Measurements from ENCODE around the gene MAP3K4. TPM values are rescaled to one million over a fixed set of nuclear protein-coding genes. Genes with fewer than 3 reads are reported as not detected.

Gene MAP3K4
- total RNA-seq, 3 donors from 2014 or later, result 24.6 to 49.2 (median 45.2) TPM

- Histone ChIP-seq H3K27me3 (no peaks in the 10 kb centered on the region), H3K4me1 (no peaks in the 10 kb centered on the region), H3K27ac (no peak overlapping the region), H3K4me3 (no peak overlapping the region), H3K36me3 (no peaks in the 10 kb centered on the region), H3K9me3 (no peaks in the 10 kb centered on the region)
- DNase-seq (ENCODE audit: low spot score in 2 of 2), result no peak
- no peak for TF ChIP-seq POLR2AphosphoS5 (IDR thresholded peaks at IDR 0.05)
- TF ChIP-seq, protein P1, sequence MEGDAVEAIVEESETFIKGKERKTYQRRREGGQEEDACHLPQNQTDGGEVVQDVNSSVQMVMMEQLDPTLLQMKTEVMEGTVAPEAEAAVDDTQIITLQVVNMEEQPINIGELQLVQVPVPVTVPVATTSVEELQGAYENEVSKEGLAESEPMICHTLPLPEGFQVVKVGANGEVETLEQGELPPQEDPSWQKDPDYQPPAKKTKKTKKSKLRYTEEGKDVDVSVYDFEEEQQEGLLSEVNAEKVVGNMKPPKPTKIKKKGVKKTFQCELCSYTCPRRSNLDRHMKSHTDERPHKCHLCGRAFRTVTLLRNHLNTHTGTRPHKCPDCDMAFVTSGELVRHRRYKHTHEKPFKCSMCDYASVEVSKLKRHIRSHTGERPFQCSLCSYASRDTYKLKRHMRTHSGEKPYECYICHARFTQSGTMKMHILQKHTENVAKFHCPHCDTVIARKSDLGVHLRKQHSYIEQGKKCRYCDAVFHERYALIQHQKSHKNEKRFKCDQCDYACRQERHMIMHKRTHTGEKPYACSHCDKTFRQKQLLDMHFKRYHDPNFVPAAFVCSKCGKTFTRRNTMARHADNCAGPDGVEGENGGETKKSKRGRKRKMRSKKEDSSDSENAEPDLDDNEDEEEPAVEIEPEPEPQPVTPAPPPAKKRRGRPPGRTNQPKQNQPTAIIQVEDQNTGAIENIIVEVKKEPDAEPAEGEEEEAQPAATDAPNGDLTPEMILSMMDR (IDR thresholded peaks at IDR 0.05), result no peak
- TF ChIP-seq POLR2A (IDR thresholded peaks at IDR 0.05), result no peak
- intact Hi-C loops (cut with DNase I; ENCODE audit: low total_unique reads), result no loop called here
Measured at GRCh38 chr6:161137320-161137719, 145.8 kb downstream of the MAP3K4 start.

DNA sequence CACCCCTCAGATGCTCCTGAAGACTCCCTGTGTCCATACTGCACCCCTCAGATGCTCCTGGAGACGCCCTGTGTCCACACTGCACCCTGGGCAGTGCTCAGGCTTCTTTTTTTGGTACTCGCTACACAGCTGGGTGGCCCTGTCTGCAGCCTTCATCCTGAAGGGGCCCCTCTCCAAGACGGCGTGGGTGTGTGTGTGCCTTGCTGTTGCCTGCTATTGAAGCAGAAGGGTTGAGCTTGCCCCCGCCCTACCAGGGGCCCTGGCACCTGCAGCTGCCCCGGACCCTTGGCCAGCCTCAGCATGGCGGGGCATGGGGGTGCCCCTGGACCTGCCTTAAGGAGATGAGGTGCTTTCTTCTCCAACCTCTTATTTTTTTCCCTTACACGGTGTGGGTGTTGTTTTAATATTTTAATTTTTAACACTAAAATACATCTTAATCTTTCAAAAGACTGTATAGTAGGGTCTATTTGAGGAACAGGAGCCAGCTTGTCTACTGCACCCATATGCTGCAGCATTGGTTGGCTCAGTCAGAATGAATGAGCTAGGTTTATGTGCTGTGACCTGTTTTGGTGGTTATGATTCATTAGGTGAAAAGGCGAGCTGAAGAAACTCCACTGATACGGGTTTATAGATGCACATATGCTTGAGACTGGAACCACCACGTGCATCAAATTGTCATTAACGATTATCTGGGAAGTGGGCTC, 146.4 kb downstream of the MAP3K4 start:
- no peaks in the 10 kb centered on the region for H3K4me1 ChIP-seq
- intact Hi-C loops (cut with DNase I; ENCODE audit: low total_unique reads), result no loop called here

DNA sequence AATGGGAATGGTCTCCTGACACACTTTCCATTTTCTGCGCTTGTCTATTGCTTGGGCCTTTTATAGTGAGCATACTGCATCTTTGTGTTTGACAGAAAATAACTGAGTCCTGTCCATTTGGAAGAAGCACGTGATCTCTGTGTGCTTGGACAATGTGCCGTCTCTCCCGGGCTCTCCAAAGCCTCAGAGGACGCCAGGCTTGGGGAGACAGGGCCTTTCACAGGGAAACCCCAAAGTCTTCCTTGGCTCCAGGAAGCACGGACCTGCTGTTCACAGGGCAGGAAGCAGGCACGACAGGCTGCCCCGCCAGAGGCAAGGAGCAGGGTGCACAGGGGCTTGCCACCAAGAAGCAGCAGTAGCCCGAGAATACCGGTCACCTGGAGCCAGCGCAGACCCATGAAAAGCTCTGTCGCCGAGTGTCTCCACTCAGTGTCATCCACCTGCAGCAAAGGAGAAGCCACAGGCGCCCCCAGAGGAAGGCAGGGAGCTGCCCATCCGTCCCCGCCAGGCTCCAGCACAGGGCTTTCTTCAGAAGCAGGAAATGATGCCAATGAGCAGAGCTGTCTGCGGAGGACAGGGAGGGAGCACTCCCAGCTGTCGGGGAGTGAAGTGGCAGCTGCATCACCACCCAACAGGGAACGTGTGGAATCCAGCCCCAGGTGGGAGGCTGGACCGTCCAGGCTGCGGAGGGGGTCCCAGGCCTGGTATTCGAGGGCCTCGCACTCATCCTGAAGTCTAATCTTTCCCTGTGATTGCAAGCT, 147.2 kb downstream of the MAP3K4 start:
- TF ChIP-seq POLR2A (IDR thresholded peaks at IDR 0.05) (no peak), POLR2AphosphoS5 (IDR thresholded peaks at IDR 0.05) (no peak)
- TF ChIP-seq, protein P1 (IDR thresholded peaks at IDR 0.05), result no peak
- Histone ChIP-seq H3K4me1 (no peaks in the 10 kb centered on the region), H3K27ac (no peak overlapping the region), H3K4me3 (no peak overlapping the region), H3K27me3 (no peaks in the 10 kb centered on the region), H3K9me3 (no peaks in the 10 kb centered on the region), H3K36me3 (no peaks in the 10 kb centered on the region)
- intact Hi-C loops (cut with DNase I; ENCODE audit: low total_unique reads), result no loop called here
- peak in 1 of 2 donors; percentile 11 for DNase-seq (ENCODE audit: low spot score in 2 of 2)

More for the DNA sequence above, 146.4 kb downstream of the MAP3K4 start:
- no peak for TF ChIP-seq POLR2AphosphoS5 (IDR thresholded peaks at IDR 0.05)
- no peak for TF ChIP-seq POLR2A (IDR thresholded peaks at IDR 0.05)
- TF ChIP-seq, protein P1 (IDR thresholded peaks at IDR 0.05), result no peak
- no peaks in the 10 kb centered on the region for H3K36me3 ChIP-seq
- no peak overlapping the region for H3K4me3 ChIP-seq
- H3K27me3 ChIP-seq, result no peaks in the 10 kb centered on the region
- no peaks in the 10 kb centered on the region for H3K9me3 ChIP-seq
- no peak overlapping the region for H3K27ac ChIP-seq
- no peak for DNase-seq (ENCODE audit: low spot score in 2 of 2)

- Histone ChIP-seq H3K4me3 (no peak overlapping the region), H3K27ac (no peak overlapping the region), H3K27me3 (no peaks in the 10 kb centered on the region), H3K36me3 (no peaks in the 10 kb centered on the region), H3K9me3 (no peaks in the 10 kb centered on the region), H3K4me1 (no peaks in the 10 kb centered on the region)
- TF ChIP-seq, protein P1 (IDR thresholded peaks at IDR 0.05), result no peak
- TF ChIP-seq POLR2AphosphoS5 (IDR thresholded peaks at IDR 0.05) (no peak), POLR2A (IDR thresholded peaks at IDR 0.05) (no peak)
- intact Hi-C loops (cut with DNase I; ENCODE audit: low total_unique reads), result no loop called here
- no peak for DNase-seq (ENCODE audit: low spot score in 2 of 2)
Measured at GRCh38 chr6:161139304-161139765, 147.8 kb downstream of the MAP3K4 start.

All from breast epithelium (tissue), 4 donors.